Globus pallidus (tissue), 1 donor: ENCODE results near the gene RBFOX2.
"Not testable (repeated sequence)": the region's sequence is repeated elsewhere in the genome, so short reads cannot be mapped to it uniquely, and the experiment has no call there.

Experiments
- DNase-seq: peaks from one replicate; pipeline ENCODE4 v3.0.0-alpha.2; 2015; ENCODE audit warnings: low spot score

RBFOX2 gene

DNA sequence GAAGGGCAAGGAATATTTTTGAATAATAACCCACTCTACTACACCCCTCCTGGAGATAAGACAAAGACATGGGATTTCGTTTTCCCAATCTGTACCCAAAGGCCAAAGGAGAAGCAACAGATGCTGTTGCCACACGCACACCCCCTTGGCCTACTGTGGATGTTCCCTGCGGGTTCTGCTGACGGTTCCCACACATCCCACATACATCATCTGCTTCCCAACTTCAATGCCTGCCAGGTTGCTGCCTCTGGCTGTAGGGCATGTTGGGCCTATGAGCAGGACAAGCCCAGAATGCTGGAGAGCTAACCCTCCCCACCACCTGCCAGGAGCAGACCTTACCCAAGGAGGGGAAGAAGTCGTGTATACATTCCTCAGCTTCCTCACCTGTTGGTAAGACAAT, 13.6 kb upstream of the RBFOX2 start:
- DNase-seq = no peak

DNA sequence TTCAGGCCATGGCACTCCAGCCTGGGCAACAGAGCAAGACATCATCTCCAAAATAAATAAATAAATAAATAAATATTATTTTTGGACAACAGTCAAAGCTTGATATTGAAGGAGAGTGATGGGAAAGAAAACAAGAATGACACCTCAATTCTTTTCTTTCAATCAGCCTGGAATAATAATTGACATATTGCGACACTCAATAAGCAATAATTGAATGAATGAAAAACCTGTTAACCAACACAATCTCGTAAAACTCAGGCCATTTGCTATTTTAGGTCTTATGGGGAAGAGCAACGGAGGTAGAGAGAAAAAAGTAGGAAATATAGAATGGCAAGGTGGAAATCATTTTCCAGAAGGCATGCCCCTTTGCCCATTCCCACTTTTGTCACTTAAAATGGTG, 10.5 kb upstream of the RBFOX2 start:
- DNase-seq = no peak

DNA sequence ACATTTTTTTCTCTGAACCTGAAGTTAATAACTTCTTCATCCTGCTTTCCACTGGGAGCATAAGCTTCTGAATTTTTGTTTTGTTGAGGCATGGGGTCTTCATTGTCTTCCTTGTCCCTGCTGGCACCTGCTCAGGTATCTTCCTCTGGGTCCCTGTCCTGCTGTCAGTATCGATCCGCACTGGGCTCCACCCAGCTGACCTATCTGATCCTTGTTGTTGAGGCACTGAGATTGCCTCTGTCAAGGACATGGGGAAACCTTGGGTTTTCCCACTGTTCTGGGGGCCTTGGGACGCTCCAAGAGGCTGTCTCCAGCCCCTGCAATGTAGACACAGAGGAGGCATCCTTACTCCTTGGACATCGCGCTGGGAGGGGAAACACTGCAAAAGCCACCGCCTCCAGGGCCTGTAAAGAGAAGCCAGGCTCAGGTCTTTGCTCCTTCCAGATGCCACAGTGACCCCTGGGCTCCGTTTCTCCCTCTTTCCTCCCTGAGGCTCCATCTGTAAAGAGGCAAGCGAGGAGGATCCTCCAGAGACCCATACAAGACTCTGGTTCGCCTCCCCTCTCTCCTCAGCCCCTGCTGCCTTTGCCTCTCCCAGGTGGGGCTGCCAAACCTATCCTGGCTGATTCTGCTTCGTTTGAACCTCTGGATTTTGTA, 8.6 kb upstream of the RBFOX2 start:
- DNase-seq = no peak

DNA sequence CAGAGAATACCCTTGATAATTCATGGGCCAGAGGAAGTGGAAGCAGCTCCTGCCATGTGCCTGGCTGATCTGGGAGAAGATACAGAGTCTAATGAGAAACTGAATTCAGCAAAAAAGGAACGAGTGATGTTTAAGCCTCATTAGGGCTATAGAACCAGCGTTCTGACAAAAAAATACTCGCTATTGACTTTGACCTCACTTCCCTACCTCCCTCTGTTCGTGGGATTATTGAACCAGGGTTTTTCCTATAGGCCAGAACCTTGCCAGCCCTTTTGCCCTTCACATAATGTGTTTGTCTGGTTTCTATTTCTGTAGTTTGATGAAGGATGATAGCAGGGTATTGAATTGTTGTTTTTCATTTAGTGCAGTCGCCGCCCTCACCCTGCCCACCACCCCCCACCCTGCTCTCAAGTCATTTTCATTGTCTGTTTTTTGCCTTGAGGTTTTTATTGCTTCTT, 7.6 kb upstream of the RBFOX2 start:
- DNase-seq = no peak

DNA sequence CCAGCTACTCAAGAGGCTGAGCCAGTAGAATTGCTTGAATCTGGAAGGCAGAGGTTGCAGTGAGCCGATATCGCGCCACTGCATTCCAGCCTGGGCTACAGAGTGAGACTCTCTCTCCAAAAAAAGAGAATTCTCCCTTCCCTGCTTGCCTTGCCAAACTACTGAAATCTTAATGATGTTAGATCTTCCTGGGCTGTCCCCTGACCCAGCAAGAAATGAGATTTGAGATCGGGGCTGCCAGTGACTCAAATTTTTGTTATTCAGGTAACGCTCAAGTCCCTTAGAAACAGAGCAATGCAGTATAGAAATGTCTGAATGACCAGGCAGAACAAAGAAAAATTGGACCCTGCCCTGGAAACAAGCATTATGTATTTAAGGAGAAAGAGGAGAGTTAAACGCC, 4.0 kb upstream of the RBFOX2 start:
- no peak for DNase-seq

DNA sequence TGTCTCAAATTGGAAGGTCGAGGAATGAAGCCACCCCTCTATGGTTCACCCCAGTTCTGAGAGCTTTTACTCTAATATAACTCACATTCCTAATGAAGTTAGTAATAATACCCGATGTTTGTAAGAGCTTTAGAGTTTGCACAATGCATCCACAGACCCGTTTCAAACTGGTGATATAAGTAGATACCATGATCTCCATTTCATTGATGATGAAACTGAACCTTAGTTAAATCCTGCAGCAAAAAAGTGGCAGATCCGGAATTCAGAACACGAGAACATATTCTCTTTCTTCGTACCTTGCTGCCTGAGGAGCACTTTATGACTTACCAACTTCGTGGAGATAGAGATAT, 757 bp upstream of the RBFOX2 start:
- DNase-seq = no peak

DNA sequence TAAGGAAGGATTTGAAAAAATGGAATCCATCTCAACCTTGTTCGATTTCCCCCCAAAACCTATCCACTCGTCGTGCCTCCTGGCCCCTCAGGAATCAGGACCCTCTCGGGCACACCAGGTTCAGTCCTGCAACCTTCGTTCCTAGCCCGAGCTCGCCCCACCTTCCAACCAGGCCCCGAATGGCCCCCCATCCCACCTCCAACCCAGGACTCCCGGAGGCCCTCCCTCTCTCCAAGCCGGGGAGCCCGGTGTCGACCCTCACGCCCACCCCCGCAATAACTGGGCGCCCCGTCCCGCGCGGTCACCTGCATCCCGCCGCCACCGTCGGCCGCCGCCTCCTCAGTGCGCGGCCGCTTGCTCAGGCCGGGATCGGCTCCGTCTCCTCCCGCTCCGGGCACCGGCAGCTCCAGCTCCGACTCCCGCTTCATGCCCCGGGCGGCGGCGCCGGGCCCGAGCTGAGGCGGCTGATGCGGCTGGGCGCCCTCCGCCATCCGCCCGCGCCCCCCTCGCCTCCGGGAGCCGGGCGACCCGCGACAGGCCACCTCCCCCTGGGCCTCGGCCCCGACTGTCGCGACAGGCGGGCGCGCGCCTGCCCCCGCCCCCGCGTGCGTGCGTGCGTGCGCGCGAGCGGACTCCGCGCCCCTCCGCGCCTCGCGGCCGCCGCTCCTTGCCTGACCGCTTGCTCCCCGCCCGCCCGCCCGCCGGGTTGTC, 534 bp downstream of the RBFOX2 start:
- DNase-seq = peak; percentile 42

DNA sequence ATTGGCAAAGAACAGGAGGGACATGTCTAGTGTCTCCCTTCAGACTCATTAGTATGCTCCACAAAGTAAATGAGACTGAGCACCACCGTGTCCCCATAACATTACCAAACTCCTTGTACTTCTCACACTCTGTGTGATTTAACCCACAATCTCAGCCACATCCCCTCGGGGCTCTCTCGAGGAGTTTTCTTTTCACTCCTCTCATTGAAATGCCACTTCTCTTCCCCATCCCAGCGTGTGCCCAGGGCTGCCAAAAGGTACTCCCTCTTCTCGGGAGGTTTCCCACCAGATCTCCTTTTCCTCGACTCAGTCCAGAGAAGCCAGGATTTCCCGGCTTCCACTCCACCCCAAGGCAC, 1.1 kb downstream of the RBFOX2 start:
- DNase-seq = peak; percentile 24

DNA sequence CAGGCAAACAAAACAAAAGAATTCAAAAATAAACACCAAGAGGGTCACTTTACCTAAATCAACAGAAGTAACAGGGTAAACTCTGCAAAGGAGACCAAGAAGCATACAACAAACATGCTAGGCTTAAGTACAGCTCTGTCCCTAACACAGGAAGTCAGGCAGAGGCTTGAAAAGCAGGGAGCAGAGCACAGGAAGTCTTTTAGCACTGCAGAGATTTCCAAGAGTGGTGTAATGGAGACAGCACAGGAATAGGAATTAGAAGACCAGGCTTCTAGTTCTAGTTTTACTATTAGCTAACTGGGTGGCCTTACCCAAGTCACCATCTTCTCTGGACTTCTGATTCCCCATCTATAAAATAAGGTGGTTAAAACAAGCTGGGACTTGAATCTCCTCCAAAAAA, 1.9 kb downstream of the RBFOX2 start:
- DNase-seq = peak; percentile 25

DNA sequence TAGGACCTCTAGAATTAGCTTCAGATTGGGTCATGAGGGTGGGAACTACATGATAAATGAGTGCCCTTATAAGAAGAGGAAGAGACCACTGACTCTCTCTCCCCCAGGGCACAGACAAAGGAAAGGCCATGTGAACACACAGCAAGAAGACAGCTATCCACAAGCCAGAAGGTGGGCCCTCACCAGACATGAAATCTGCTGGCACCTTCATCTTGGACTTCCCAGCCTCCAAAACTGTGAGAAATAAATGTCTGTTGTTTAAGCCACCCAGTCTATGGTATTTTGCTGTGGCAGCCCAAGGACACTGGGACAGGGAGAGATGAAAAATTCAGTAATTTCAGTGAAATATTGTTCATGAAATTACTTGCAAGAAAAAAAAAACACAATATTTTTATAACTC, 5.9 kb downstream of the RBFOX2 start:
- no peak for DNase-seq

DNA sequence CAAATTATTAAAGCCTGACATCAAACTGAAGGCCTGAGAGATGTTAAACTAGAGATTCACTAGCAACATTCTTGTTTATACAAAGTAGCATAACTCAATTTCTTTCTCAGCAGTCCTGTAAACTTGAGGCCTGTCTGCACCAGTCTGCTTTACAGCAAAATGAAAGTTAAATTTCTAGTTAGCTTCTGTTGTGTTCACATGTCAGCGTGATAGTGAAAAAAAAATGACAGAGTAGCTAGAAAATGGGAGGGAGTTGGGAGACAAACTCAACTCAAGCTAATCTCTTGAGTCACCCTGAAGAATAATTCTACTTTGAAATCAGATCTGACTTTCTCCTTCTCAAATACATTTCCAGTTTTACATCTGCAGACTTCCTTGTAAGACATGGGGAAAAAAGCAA, 6.5 kb downstream of the RBFOX2 start:
- DNase-seq = no peak

DNA sequence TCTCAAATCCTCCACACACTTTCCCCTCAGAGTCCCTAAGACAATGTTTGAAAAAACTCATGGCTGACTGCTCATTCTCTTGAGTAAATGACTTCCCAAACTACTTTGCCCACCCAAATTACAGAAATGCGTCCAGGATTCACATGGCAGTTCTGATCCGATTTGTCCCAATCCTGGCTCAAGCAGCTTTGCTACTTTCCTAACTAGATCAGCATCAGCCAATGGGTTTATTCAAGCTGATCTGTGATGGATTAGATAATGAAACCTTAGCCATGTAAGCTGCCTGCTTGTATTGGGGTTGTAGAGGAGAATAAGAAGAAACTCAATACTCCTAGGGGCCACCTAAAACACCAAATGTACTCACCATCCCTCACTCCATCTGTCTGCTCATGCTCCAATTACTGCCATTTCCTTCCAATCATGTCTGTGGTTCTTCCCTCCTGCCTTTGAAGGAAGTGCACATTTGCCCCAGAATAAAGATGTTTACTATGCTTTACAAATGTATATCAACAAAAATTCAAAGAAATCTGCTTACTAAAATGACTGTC, 6.9 kb downstream of the RBFOX2 start:
- DNase-seq = no peak

DNA sequence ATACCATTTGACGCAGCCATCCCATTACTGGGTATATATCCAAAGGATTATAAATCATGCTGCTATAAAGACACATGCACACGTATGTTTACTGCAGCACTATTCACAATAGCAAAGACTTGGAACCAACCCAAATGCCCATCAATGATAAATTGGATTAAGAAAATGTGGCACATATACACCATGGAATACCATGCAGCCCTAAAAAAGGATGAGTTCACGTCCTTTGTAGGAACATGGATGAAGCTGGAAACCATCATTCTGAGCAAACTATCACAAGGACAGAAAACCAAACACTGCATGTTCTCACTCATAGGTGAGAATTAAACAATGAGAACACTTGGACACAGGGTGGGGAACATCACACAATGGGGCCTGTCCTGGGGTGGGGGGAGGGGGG, 7.8 kb downstream of the RBFOX2 start:
- DNase-seq = not testable (repeated sequence)

DNA sequence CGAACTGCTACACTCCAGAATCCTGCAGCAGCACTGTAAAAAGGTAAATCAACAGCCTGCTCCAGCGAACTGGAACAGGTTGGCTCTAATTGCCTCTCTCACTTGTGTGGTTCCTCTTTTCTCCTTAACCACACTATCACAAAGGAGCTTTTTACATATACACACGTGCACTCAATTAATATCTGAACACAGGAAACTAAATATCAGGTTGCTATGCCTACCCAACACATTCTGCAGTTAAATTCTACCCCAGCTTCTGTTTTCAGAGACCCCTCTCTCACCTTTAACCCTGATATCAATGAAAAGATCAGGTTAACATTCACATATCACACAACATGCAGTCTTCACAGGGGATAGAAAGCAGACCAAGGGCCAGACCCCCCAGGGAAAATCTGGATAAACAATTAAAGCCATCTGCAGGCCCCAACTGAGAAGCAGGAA, 11.0 kb downstream of the RBFOX2 start:
- DNase-seq = no peak

DNA sequence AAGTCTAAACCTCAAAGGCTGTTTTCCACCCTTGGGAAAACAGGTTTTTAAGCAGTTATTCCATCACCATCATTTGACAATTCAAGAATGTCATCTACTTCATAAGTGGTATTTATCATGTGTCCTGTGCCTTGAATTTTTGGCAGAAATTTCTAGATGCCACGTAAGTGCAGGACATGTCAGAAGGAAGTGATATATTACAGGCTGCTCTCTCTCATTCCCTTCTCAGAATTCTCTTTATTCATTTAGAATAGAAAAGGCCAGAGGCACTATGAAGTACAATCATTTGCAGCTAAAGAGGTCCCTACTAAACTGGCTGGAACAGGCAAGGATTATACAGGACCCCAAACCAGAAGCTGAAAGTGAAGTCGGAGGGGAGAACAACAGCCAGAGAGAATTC, 11.9 kb downstream of the RBFOX2 start:
- DNase-seq = no peak

DNA sequence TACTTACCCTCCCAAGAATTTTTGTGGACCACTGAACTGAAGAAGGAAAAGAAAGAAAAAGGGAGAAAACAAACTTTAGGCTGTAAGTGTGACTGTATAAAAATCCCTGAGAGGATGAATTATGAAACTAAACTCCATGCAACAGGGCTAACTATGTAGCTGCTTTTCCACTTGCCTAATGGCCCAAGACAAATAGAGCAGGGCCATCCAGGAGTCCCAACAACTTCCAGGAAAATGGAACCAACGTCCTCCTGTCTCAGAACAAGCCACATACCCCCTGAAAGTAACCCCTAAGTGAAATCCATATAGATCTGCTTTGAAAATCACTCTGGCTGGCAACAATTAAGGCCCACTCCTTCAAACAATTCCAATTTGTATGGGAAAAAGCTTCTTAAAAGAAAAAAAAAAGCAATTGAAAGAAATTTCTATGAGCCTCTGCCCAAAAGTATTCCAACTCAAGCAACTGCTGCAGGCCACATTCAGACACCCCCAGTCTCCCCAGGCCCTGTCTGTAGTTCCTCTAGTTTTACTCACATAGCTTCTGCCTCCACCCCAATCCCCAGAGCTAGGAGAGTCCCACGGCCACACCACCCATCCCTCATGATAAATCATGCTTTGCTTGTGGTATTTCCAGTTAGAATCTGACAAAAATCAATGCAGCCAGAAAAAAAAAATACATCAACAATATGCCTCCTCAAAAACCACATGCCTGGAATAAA, 12.7 kb downstream of the RBFOX2 start:
- no peak for DNase-seq

DNA sequence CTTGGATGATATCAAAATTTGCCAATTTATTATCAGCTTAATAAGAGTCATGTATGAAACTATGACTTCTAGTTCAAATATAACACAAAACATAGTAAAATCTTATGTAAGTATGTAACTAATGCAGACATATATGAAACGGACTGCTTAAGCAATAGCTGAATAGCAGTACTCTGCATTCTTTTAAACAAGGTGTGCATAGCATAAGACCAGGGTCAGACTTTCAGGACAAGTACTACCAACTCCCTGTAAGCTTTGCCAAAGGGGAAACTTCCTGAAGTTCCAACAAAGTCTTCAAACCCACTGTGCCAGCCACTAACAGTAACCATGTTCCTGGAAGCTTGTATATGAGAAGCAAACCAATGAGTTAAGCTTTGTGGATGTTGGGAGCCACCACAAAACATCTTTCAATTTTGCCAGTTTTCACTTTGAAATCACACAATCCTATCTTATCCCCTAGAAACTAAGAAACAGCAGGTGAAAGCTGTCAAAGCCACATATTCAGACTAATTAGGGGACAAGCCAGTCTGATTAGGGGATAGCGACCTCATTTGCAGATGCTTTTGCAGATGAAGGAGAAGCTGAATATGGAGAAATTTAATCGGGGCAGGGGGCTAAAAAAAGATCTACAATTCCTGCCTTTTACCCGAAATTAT, 13.3 kb downstream of the RBFOX2 start:
- no peak for DNase-seq

DNA sequence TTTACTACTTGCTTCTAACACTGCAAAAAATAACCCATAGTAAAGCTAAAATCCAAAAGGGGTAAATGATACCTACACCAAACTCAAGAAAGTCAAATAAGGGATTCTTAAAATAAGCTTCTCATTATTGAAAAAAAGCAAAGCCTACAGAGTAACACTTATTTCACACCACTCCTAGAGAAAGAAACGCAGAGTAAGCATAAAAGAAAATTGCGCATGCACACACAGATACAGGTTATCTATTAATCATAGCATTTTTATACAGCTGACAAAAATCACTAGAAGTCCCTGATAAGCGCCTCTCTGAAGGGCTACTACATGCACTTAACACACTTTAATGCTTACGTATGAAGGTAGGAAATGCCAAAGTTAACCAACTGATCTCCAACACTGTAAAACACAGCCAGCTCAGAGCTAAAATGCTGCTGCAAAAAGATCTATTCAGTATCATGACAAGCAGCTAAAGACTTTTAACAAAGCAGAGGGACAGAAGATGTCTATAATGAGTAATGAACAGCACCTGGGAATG, 14.0 kb downstream of the RBFOX2 start:
- no peak for DNase-seq

DNA sequence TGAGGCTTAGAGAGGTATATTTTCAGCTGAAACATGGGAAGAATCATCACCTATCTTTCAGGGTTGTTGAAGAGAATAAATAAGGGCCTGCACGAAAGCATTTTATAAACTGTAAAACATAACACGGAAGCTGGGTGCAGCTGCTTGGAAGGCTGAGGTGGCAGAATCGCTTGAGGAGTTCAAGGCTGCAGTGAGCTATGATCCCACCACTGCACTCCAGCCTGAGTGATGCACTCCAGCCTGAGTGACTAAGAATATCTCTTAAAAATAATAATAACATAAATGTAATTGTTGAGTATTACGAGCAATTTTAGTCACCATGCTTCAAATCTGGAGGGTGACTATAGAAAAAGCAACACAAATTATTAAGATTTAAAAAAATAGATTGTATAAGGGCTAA, 16.3 kb downstream of the RBFOX2 start:
- no peak for DNase-seq

DNA sequence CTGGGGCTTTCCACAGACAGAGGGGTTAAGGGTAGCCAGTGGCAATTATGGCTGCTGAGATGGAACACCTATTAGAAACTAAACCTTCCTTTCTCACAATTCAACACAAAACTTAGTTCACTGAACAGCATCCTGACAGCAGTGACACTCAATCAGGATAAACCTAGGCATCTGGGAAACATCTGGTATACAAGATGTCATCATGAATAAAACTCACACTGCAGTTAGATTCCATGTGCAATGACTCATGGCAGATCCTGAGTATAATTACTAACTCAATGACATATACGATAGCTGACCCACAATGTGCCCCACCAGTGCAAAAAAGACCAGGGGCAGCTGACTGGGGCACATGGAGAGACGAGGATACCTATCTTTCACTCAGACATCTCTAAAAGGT, 17.7 kb downstream of the RBFOX2 start:
- no peak for DNase-seq

DNA sequence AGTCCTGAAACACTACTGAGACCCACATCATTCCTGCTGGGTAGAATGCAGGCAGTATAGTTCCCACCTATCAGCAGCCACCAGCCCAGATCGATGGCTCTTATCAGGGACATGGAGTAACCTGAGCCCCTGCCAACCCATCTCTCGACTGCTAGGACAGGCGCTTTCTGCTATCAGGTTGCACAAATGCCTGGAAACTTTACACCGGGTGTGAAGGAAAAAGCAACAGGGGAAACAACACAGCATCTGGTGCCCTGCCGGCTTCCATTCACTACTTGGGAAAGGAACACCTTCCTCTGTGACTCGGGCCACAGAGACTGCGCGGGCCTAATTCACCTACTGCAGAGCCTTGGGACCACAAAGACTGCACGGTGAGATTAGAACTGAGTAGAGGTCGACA, 18.5 kb downstream of the RBFOX2 start:
- no peak for DNase-seq

DNA sequence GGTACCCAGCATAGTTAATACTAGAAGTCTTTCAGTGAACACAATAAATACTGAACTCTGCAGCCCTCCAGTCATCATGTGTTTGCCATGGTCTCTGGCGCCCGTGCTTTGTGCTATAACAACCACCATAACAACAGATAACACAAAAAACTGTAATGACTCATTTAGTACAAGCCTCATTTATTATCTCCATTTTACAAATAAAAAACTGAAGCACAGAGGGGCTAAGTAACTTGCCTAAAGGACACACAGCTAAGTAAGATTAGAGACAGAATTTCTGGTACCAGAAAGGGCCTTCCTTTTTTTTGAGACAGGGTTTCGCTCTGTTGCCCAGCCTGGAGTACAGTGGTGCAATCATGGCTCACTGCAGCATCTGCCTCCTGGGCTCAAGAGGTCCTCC, 19.5 kb downstream of the RBFOX2 start:
- no peak for DNase-seq
